HepG2 (cell line): ENCODE data around the gene PPP2R2D. TPM values are rescaled to one million over a fixed set of nuclear protein-coding genes. Genes with fewer than 3 reads are reported as not detected.

ENCODE experiments used
- ATAC-seq: fragments of 200-7000 bp; cut with Tn5 transposase; 3 replicates; pipeline ENCODE4 v1.9.1; 2020; ENCODE audit warnings: mild to moderate bottlenecking, moderate library complexity
- BruUV-seq: library from RNA; stranded (reverse); fragments of 400-500 nt; replicated peaks from 2 replicates; lab custom pipeline; 2021; lab: Mats Ljungman, UMichigan
- CTCF ChIA-PET: fragments of 300-600 bp; formaldehyde crosslinking; extraction: SDS; loops from one replicate; lab custom pipeline; 2021; ENCODE audit warnings: low total read pairs, inconsistent platforms, low intra/inter-chr PET ratio; lab: Yijun Ruan, JAX
- POLR2A ChIA-PET: fragments of 350-600 bp; sonication (Branson Sonifier 250); formaldehyde crosslinking; loops from one replicate; lab custom pipeline; 2020; ENCODE audit warnings: antibody characterized with exemption, inconsistent platforms; lab: Yijun Ruan, JAX
- DNase-seq: peaks from one replicate; pipeline ENCODE4 v3.0.0-alpha.2; 2015; ENCODE audit warnings: low spot score
- FAIRE-seq: peaks from 3 replicates; lab custom pipeline; 2011; peaks lifted over from hg19 to GRCh38; lab: Jason Lieb, UNC
- H2AFZ ChIP-seq: one replicate; pipeline ENCODE4 v1.6.1; 2011; ENCODE audit warnings: low read length, inconsistent platforms
- H3K27ac ChIP-seq: fragments of 300-600 bp; 3 replicates; pipeline ENCODE4 v1.8.0; 2011; ENCODE audit warnings: mixed run types, mild to moderate bottlenecking, mixed read lengths, low read length, inconsistent platforms; ENCODE audit not compliant: insufficient read depth; ENCODE audit errors: extremely low read length
- H3K27me3 ChIP-seq, 2 experiments: fragments of 200-600 bp in 1 of 2; 2 replicates in 1 of 2; 3 replicates in 1 of 2; pipeline versions ENCODE4 v1.6.0 to v1.8.0; 2011; ENCODE audit warnings: low read length in 2 of 2, mild to moderate bottlenecking in 2 of 2, moderate library complexity in 2 of 2, inconsistent platforms in 1 of 2; ENCODE audit not compliant: insufficient read depth in 2 of 2, control insufficient read depth in 1 of 2
- H3K36me3 ChIP-seq, 2 experiments: fragments of 200-600 bp in 1 of 2; replicated peaks in 1 of 2; 2 replicates in 1 of 2; 3 replicates in 1 of 2; pipeline versions ENCODE4 v1.5.1 to v1.8.0; 2011; ENCODE audit warnings: low read length in 2 of 2, inconsistent platforms in 1 of 2; ENCODE audit not compliant: insufficient read depth in 2 of 2, control insufficient read depth in 1 of 2
- H3K4me1 ChIP-seq: 2 replicates; pipeline ENCODE4 v1.5.1; 2012; ENCODE audit warnings: low read length, inconsistent platforms; ENCODE audit not compliant: insufficient read depth
- H3K4me2 ChIP-seq: 2 replicates; pipeline ENCODE4 v1.6.0; 2011; ENCODE audit warnings: low read depth, low read length, inconsistent platforms
- H3K4me3 ChIP-seq, 3 experiments: fragments of 200-600 bp in 1 of 3; sonication (generic), shearing (Covaris generic) in 1 of 3; replicated peaks in 1 of 3; 2 replicates each; pipeline ENCODE4 v1.5.1; 2011 to 2016; ENCODE audit warnings: low read length in 3 of 3, inconsistent platforms in 2 of 3, low read depth in 2 of 3, mild to moderate bottlenecking in 2 of 3, control low read depth in 1 of 3, mixed read lengths in 1 of 3; ENCODE audit not compliant: insufficient read depth in 1 of 3
- H3K79me2 ChIP-seq: one replicate; pipeline ENCODE4 v1.6.1; 2011; ENCODE audit warnings: low read length, inconsistent platforms; ENCODE audit not compliant: insufficient read depth
- H3K9ac ChIP-seq: 2 replicates; pipeline ENCODE4 v1.6.0; 2011; ENCODE audit warnings: mild to moderate bottlenecking, low read depth, low read length, inconsistent platforms; ENCODE audit not compliant: insufficient read depth
- H3K9me3 ChIP-seq: 2 replicates; pipeline ENCODE4 v1.5.1; 2012; ENCODE audit warnings: mild to moderate bottlenecking, low read length
- H4K20me1 ChIP-seq: 2 replicates; pipeline ENCODE4 v1.6.0; 2011; ENCODE audit warnings: inconsistent platforms, mild to moderate bottlenecking, low read length, moderate library complexity; ENCODE audit not compliant: insufficient read depth
- CEBPG ChIP-seq: IDR thresholded peaks from 2 replicates; pipeline ENCODE4 v1.6.1; 2016
- CREM ChIP-seq, 2 experiments: sonication (generic) in 1 of 2; formaldehyde crosslinking in 1 of 2; IDR thresholded peaks; 2 replicates each; pipeline versions ENCODE4 v1.4.0 to v1.6.1; 2016 to 2020; ENCODE audit warnings: antibody characterized with exemption in 1 of 2, mild to moderate bottlenecking in 1 of 2, missing genetic modification reagents in 1 of 2
- FOXJ3 ChIP-seq: sonication (generic); formaldehyde crosslinking; IDR thresholded peaks from 2 replicates; pipeline ENCODE4 v1.4.0; 2020; ENCODE audit warnings: missing genetic modification reagents, mild to moderate bottlenecking, borderline replicate concordance
- HOXD1 ChIP-seq: sonication (generic); formaldehyde crosslinking; IDR thresholded peaks from 2 replicates; pipeline ENCODE4 v1.5.0; 2020; ENCODE audit warnings: missing genetic modification reagents
- NFIB ChIP-seq: sonication (generic); formaldehyde crosslinking; IDR thresholded peaks from 2 replicates; pipeline ENCODE4 v1.9.0; 2021; ENCODE audit warnings: missing genetic modification reagents, mild to moderate bottlenecking, borderline replicate concordance
- PHF5A ChIP-seq: IDR thresholded peaks from one replicate; pipeline ENCODE4 v1.6.1; 2018; ENCODE audit warnings: low read depth, missing genetic modification reagents; ENCODE audit not compliant: unreplicated experiment
- REPIN1 ChIP-seq: sonication (generic); formaldehyde crosslinking; IDR thresholded peaks from 2 replicates; pipeline ENCODE4 v1.8.0; 2022; ENCODE audit warnings: missing genetic modification reagents, low read depth, mild to moderate bottlenecking, borderline replicate concordance
- RFX5 ChIP-seq: IDR thresholded peaks from 2 replicates; pipeline ENCODE4 v1.6.1; 2011; ENCODE audit warnings: low read depth, low read length, improper control_type of control experiment
- STAG1 ChIP-seq: sonication (generic); formaldehyde crosslinking; IDR thresholded peaks from 2 replicates; pipeline ENCODE4 v1.4.0; 2020; ENCODE audit warnings: missing genetic modification reagents
- ZFP36L1 ChIP-seq: sonication (generic); formaldehyde crosslinking; IDR thresholded peaks from 2 replicates; pipeline ENCODE4 v1.8.0; 2022; ENCODE audit warnings: mild to moderate bottlenecking, missing genetic modification reagents, moderate library complexity
- ZFY ChIP-seq: sonication (generic); formaldehyde crosslinking; IDR thresholded peaks from 2 replicates; pipeline ENCODE4 v1.4.0; 2020; ENCODE audit warnings: missing genetic modification reagents
- ZNF263 ChIP-seq: sonication (generic); formaldehyde crosslinking; IDR thresholded peaks from 2 replicates; pipeline ENCODE4 v1.4.0; 2020; ENCODE audit warnings: missing genetic modification reagents
- ZNF780A ChIP-seq: sonication (generic); formaldehyde crosslinking; IDR thresholded peaks from 2 replicates; pipeline ENCODE4 v1.8.0; 2022; ENCODE audit warnings: mild to moderate bottlenecking, missing genetic modification reagents, moderate library complexity
- WGBS: methylation state at CpG from one replicate; pipeline ENCODE4 v1.1.6; 2017; ENCODE audit warnings: low lambda C conversion rate; 5-methylcytosine and 5-hydroxymethylcytosine counted together
- in situ Hi-C: cut with HindIII; loops from 2 replicates; pipeline ENCODE4 v1.10.0; 2017; ENCODE audit warnings: low pct_unique_long_range_greater_than_20kb; ENCODE audit not compliant: extremely low pct_ligation_motif_present
- intact Hi-C: fragments of 100-400 bp; cut with micrococcal nuclease; formaldehyde crosslinking; loops from one replicate; pipeline ENCODE4 v1.10.0; 2022; ENCODE audit not compliant: unreplicated experiment
- polyA plus RNA-seq, 8 experiments: library from polyadenylated mRNA; depleted of rRNA in 3 of 8; stranded (reverse) in 7 of 8; unstranded in 1 of 8; fragments of >200 nt; fragmentation: Illumina TruSeq in 4 of 8; extraction: Trizol in 4 of 8; gene quantifications; 2 replicates each; pipeline versions ENCODE4 v1.2.1 to v1.2.3, GENCODE V29; 2011 to 2016; ENCODE audit warnings: low read depth in 4 of 8, missing spikeins in 1 of 8, mixed read lengths in 1 of 8; ENCODE audit not compliant: insufficient read depth in 1 of 8
- total RNA-seq, 5 experiments: library from RNA; depleted of rRNA; stranded (reverse); fragments of >200 nt; fragmentation: Illumina TruSeq; extraction: Trizol; gene quantifications; 2 replicates each; pipeline ENCODE4 v1.2.3, GENCODE V29; 2016; ENCODE audit warnings: low read depth in 1 of 5
- TF ChIP-seq, protein P1 (sequence below): sonication (generic); formaldehyde crosslinking; IDR thresholded peaks from 2 replicates; pipeline ENCODE4 v1.4.0; 2020; ENCODE audit warnings: low read depth, missing genetic modification reagents
- TF ChIP-seq, protein P2 (sequence below): sonication (generic); IDR thresholded peaks from 2 replicates; pipeline ENCODE4 v1.6.1; 2016; ENCODE audit warnings: low read depth, borderline replicate concordance
- TF ChIP-seq, protein P3 (sequence below): sonication (generic); formaldehyde crosslinking; IDR thresholded peaks from 2 replicates; pipeline ENCODE4 v1.4.0; 2020; ENCODE audit warnings: low read depth, mild to moderate bottlenecking, missing genetic modification reagents
- TF ChIP-seq, protein P4 (sequence below): sonication (generic); formaldehyde crosslinking; IDR thresholded peaks from 2 replicates; pipeline ENCODE4 v1.4.0; 2020; ENCODE audit warnings: missing genetic modification reagents

PPP2R2D gene
- total and polyA plus RNA-seq, 2 of the 13 experiments (the other 11 are each of a cell fraction or from before 2014, with no cell fraction given) = 32.7 to 33.2 TPM

DNA sequence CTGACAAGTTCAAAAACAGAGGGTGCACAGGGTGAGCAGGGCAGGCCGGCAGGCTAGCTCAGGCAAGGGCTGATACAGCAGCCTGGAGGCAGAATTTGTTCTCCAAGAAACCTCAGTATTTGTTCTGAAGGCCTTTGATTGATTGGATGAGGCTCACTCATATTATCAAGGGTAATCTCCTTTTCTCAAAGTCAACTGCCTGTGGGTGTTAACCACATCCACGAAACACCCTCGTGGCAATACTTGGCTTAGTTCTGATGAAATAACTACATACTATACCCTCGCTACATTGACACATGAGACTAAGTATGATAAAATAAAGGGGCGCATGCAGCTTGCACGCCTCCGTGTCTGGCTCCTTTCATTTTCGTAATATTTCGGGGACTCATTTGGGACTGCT lies 4.4 kb upstream of the PPP2R2D start (continued):
- TF ChIP-seq NFIB (CRISPR knock-in tag) (no peak), ZNF780A (CRISPR knock-in tag) (no peak)
- TF ChIP-seq, all 625 proteins: peak for 0

DNA sequence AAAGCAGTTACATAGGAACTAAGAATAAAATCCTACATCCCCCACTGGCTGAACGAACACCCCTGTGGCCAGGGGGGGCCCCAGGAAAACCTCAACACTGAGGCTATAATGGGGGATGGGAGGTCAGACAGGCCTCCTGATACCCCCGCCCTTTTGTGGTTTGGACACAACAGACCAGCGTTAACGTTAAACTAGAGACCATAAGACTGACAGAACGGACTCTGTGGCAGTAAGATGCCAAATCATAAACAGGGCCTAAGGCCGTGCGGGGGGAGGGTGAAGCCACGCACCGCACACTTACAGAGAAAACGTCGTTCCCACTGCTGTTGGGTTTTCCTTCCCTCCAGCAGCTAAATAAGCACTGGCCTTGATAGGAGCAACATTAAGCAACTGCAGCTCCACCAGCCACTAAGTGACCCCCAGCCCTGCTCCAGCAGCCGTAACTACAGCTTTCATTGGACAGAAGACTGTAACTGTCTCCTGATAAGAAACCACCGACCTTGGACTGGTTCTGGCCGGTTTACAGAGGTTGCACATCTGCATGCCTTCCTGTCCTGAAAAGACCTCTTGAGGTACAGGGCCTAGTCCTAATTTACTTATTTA lies 3.4 kb upstream of the PPP2R2D start:
- FAIRE-seq = no peak
- H3K4me3 ChIP-seq = peak overlapping the region in 2 of 3 experiments; percentile 35 to 59; a peak in 3 of 6 replicates
- H3K4me2 ChIP-seq = peak overlapping the region; percentile 87
- H3K36me3 ChIP-seq = no peaks in the 10 kb centered on the region
- BruUV-seq = no TSS peak
- peak overlapping the region; percentile 41 for H3K27ac ChIP-seq
- DNase-seq = peak; percentile 60
- no peak overlapping the region for H3K9ac ChIP-seq
- peaks cover 5 to 28% of the 10 kb centered on the region in 2 experiments; a peak in 4 of 5 replicates for H3K27me3 ChIP-seq
- H4K20me1 ChIP-seq = peaks cover 8% of the 10 kb centered on the region
- no peaks in the 10 kb centered on the region for H3K9me3 ChIP-seq
- CTCF ChIA-PET = no interaction called here
- peak; percentile 16 for ATAC-seq
- peaks cover 50% of the 10 kb centered on the region for H3K4me1 ChIP-seq
- 3% methylated on average over 6 of the region's 14 CpGs for WGBS
- POLR2A ChIA-PET = interaction anchor here (1.3 kb wide), 1 partner anchor 84 kb away, joined by 5 read pairs; the partner anchor contains the start of gene BNIP3
- peaks cover 10% of the 10 kb centered on the region for H3K79me2 ChIP-seq
- H2AFZ ChIP-seq = no peak overlapping the region
- intact Hi-C loops (no loop called here), in situ Hi-C loops (loop anchor here (10.0 to 25.0 kb wide), 2 partner anchors 247 to 1710 kb away; no protein-coding TSS in a partner anchor)
- TF ChIP-seq RFX5 (no peak), CREM (IDR thresholded peaks at IDR 0.05) (peak; percentile 11; the same call in 1 of the 2 replicates), CREM (CRISPR knock-in tag; IDR thresholded peaks at IDR 0.05) (no peak), REPIN1 (0 out of 2 replicates have a peak, but pooled peaks have one; percentile 37), ZFP36L1 (CRISPR knock-in tag) (no peak), FOXJ3 (CRISPR knock-in tag) (0 out of 2 replicates have a peak, but pooled peaks have one; percentile 28), PHF5A (CRISPR knock-in tag) (no peak), CEBPG (CRISPR knock-in tag) (peak; percentile 39; the same call in 1 of the 2 replicates), HOXD1 (no peak), ZFY (CRISPR knock-in tag) (peak; percentile 25; the same call in 1 of the 2 replicates), STAG1 (CRISPR knock-in tag) (no peak), ZNF263 (CRISPR knock-in tag) (peak; percentile 33; the same call in 1 of the 2 replicates)
- TF ChIP-seq, protein P1, sequence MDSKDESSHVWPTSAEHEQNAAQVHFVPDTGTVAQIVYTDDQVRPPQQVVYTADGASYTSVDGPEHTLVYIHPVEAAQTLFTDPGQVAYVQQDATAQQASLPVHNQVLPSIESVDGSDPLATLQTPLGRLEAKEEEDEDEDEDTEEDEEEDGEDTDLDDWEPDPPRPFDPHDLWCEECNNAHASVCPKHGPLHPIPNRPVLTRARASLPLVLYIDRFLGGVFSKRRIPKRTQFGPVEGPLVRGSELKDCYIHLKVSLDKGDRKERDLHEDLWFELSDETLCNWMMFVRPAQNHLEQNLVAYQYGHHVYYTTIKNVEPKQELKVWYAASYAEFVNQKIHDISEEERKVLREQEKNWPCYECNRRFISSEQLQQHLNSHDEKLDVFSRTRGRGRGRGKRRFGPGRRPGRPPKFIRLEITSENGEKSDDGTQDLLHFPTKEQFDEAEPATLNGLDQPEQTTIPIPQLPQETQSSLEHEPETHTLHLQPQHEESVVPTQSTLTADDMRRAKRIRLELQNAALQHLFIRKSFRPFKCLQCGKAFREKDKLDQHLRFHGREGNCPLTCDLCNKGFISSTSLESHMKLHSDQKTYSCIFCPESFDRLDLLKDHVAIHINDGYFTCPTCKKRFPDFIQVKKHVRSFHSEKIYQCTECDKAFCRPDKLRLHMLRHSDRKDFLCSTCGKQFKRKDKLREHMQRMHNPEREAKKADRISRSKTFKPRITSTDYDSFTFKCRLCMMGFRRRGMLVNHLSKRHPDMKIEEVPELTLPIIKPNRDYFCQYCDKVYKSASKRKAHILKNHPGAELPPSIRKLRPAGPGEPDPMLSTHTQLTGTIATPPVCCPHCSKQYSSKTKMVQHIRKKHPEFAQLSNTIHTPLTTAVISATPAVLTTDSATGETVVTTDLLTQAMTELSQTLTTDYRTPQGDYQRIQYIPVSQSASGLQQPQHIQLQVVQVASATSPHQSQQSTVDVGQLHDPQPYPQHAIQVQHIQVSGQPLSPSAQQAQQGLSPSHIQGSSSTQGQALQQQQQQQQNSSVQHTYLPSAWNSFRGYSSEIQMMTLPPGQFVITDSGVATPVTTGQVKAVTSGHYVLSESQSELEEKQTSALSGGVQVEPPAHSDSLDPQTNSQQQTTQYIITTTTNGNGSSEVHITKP (CRISPR knock-in tag) = no peak
- TF ChIP-seq, protein P2, sequence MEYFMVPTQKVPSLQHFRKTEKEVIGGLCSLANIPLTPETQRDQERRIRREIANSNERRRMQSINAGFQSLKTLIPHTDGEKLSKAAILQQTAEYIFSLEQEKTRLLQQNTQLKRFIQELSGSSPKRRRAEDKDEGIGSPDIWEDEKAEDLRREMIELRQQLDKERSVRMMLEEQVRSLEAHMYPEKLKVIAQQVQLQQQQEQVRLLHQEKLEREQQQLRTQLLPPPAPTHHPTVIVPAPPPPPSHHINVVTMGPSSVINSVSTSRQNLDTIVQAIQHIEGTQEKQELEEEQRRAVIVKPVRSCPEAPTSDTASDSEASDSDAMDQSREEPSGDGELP = no peak
- TF ChIP-seq, protein P3, sequence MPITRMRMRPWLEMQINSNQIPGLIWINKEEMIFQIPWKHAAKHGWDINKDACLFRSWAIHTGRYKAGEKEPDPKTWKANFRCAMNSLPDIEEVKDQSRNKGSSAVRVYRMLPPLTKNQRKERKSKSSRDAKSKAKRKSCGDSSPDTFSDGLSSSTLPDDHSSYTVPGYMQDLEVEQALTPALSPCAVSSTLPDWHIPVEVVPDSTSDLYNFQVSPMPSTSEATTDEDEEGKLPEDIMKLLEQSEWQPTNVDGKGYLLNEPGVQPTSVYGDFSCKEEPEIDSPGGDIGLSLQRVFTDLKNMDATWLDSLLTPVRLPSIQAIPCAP = no peak
- TF ChIP-seq, protein P4, sequence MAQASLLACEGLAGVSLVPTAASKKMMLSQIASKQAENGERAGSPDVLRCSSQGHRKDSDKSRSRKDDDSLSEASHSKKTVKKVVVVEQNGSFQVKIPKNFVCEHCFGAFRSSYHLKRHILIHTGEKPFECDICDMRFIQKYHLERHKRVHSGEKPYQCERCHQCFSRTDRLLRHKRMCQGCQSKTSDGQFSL (CRISPR knock-in tag) = no peak
